Stimulated activated CD4-positive, alpha-beta T cell treated with anti-CD3 and anti-CD28 coated beads, Interleukin-4, amount 100 ng/mL, for 4 hours (primary cell): Measurements from ENCODE around the gene PADI6.

ENCODE experiments used
- DNase-seq, 2 experiments: peaks; one replicate each; pipeline ENCODE4 v3.0.0-alpha.2; 2020

PADI6 gene

DNA sequence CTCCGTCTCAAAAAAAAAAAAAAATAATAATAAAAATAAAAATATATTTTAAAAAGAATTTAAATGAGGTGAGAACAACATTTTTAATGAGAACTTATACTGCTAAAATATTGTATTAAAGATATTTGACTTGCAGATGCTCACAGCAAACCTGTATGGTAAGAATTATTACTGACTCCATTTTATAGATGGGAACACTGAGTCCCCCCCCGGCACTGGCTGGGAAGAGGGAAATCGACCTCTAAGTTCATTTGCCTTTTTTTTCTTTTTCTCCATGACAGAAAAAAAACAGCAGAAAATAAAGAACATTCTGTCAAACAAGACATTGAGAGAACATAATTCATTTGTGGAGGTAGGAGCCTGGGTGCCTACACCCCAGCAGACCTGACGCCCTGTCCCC lies 13.4 kb upstream of the PADI6 start:
- no peak for DNase-seq

GRCh38 chr1:17359031-17359430 lies 13.0 kb upstream of the PADI6 start:
- no peak for DNase-seq

DNA sequence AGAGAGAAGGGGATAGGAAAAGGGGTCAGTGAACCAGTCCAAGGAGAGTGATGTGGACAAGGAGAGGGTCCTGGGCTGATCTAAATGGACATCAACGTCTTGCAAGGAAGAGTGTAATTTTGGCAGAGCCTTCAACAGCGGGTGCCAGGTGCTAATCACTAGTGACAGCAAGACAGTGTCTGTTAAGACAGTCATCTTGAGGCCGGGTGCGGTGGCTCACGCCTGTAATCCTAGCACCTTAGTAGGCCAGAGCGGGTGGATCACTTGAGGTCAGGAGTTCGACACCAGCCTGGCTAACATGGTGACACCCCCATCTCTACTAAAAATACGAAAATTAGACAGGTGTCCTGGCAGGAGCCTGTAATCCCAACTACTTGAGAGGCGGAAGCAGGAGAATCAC lies 12.2 kb upstream of the PADI6 start:
- DNase-seq: no peak

GRCh38 chr1:17360272-17360956 lies 11.6 kb upstream of the PADI6 start:
- DNase-seq: no peak

DNA sequence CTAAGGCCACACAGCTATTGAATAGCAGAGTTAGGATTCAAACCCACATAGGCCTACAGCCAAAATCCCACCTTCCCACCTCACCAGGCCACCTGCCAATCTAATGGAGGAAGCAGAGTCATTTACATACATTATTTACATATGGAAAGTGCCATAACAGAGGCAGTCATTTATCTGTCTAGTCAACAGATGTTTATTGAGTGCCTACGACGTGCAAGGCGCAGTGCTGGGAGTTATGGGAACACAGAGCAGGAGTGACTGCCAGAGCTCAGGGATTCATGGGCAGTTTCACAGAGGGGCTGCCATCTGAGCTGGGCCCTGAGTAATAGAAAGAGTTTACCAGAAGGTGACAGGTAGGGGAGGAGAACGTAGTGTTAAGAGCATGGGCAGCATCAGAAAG lies 10.3 kb upstream of the PADI6 start:
- no peak for DNase-seq

DNA sequence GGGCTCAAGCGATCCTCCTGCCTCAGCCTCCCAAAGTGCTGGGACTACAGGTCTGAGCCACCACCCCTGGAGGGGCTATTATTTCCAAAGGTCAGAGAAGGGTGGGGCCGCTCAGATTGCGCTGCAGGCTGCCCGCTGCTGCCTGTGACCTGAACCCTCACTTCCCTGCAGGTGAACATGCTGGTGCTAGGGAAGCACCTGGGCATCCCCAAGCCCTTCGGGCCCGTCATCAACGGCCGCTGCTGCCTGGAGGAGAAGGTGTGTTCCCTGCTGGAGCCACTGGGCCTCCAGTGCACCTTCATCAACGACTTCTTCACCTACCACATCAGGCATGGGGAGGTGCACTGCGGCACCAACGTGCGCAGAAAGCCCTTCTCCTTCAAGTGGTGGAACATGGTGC lies 8.6 kb upstream of the PADI6 start:
- DNase-seq: no peak

DNA sequence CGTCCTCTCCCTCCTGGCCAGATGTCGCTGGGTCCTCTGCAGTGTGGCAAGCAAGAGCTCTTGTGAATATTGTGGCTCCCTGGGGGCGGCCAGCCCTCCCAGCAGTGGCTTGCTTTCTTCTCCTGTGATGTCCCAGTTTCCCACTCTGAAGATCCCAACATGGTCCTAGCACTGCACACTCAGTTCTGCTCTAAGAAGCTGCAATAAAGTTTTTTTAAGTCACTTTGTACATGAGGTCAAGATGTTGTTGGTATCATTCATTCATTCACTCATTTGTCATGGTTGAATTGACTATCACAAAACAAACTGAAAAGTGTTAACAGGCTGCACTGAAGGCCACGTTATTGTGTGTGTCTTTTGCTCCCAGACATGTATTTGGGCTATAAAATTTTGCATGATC lies 8.2 kb upstream of the PADI6 start:
- DNase-seq: no peak

- no peak for DNase-seq
These were observed 6.7 kb upstream of the PADI6 start for GRCh38 chr1:17365293-17365692.

DNA sequence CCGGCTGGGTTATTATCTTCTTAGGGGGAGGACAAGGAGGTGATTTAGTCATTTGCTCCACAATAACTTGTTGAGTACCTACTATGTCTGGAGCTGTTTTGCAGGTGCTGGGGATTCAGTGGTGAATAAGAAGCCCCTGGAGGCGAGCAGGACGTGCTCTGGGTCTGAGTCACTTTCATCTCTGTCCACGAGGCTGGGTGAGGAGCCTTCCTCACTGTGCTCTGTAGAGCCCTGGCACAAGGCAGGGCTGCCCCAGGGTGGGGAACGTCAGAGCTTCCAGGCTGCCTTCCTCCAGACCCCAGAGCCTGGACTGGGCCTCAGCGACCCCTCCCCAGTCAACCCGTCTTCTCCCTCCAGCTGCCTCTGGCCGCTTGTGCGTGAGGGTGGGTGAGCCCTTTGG lies 2.5 kb upstream of the PADI6 start:
- no peak for DNase-seq

DNA sequence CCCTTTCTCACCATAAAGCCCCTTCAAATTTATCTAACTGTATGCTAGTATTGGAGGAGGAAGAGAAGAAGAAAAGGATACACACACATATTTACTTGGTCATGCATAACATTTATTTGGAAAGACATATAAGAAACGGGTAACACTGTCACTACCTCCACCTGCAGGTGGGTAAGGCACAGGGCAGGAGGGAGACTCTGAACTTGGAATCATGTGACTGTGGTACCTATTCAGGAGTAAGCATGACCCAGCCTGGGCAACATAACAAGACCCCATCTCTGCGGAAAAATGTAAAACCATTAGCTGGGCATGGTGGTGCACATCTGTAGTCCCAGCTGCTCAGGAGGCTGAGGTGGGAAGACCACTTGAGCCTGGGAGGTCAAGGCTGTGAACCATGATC lies 1.4 kb upstream of the PADI6 start:
- no peak for DNase-seq

- no peak for DNase-seq
These were observed 959 bp downstream of the PADI6 start for GRCh38 chr1:17372955-17373354.

- DNase-seq: no peak
These were observed 3.7 kb downstream of the PADI6 start for GRCh38 chr1:17375651-17376050.

DNA sequence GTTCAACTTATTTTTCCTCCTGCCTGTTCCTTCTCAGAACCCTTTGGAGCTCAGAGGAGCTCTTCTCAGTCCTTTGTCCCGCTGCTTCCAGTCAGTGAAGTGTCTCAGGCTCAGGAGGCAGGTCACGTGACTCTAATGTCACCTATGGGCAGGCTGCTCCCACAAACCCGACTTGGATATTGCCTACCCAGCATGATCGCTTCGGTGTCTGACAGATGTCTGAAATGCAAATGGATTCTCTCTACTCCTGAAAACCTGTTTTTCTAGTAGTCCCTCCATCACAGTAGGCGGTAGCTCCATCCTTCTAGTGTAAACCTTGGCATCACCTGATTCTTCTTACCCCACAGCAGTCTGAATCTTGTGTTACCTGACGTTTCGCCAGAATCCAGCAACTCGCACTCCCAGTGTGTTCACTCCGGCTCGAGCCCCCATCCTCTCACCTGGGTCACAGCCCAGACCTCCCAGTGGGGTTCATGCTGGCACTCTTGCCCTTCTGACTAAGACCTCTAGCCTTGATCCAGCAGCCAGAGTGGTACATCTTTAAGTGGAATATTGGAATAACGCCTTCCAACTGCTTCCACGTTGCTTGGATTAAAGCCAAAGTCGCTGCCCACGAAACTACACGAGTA lies 5.4 kb downstream of the PADI6 start:
- no peak for DNase-seq

GRCh38 chr1:17381161-17381560 lies 9.2 kb downstream of the PADI6 start:
- DNase-seq: no peak

DNA sequence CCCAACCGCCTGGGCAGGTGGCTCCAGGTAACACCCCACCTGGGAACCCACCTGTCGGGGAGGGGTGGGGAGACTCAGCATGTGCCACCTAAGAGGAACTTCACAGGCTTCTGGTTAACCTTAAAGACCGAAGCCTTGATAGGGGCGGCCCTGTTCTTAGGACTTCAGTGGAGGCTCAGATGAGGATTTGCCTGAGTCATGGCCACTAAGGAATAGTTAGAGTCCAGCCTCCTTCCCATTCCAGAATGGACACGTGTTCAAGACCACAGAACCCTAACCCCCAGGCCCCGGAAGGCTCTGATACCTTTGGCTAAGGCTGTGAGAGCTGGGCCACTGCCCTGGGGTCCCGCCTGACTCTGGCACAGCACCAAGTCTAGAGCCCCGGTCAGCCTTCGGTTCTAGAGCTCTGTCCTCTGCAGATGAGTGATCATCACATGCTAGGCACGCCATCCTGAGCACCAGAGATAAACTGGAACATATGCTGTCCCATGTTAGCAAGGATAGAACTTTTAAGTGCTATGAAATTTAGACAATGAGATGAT lies 20.3 kb downstream of the PADI6 start:
- DNase-seq: no peak

- DNase-seq: no peak
These were observed 21.2 kb downstream of the PADI6 start for GRCh38 chr1:17393230-17393629.

- DNase-seq: no peak
These were observed 26.1 kb downstream of the PADI6 start for GRCh38 chr1:17397910-17398695.

DNA sequence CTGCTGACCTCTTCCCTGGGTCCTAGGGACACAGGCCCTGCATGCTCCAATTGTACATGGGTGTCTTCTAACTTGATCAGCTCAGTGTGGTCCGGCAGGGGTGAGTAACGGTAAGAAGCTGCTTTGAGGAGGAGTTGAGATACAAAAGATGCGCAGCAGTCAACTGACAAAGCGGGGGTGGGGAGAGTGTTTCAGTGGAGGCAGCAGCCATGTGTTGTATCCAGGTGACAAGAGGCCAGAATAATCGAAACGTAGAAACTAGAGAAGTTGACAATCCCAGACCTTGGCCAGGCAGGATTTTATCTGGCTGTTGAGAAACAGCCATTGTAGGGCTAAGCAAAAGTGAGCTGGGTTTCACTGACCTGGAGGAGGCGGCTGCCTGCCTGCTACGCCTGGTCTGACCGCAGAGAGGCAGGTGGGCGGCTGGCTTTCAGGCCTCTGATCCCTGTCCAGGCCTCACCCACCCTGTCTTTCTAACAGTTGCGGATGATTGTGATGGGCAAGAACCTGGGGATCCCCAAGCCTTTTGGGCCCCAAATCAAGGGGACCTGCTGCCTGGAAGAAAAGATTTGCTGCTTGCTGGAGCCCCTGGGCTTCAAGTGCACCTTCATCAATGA lies 28.8 kb downstream of the PADI6 start:
- DNase-seq: no peak

DNA sequence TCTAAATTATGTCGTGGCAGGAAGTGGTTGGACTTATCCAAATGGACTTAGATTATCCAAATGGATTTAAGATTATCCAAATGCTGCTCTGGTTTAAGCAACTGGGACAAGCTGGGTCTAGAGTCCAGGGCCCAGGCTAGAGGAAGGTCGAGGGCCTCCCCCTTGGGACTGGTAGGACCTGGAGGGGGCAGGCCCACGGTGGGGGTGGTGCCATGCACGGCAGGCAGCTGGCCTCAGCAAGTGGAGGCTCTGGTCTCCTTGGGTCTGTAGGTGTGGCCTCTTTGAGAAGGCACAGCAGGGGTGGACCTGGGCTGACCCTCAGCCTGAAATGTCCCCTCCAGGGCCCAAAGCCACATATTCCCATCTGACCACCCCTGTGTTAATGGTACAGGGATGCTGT lies 29.8 kb downstream of the PADI6 start:
- DNase-seq: no peak

- DNase-seq: no peak
These were observed 31.1 kb downstream of the PADI6 start for GRCh38 chr1:17403081-17403480.

- DNase-seq: no peak
These were observed 32.2 kb downstream of the PADI6 start for GRCh38 chr1:17404034-17404684.

DNA sequence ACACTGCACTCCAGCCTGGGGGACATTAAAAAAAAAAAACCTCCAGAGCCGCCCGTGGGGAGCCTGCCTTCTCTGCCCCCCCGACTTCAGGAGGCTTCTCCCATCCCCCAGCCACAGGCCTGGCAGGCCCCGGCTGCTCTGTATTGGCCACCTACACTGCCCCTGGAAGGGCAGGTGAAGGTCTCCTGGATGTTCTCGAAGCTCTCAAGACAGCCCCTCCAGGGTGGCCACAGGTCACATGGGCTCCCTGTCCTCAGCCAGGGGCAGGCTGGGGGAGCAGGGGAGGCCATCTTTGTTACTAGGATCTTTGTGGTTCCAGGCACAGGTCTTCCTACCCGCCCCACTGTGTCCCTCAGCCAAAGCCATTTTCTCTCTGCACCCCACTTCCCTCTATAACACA lies 32.8 kb downstream of the PADI6 start:
- no peak for DNase-seq
